HG03159 (cell line): ENCODE results near the gene GPD1.
"Not testable (repeated sequence)": the region's sequence is repeated elsewhere in the genome, so short reads cannot be mapped to it uniquely, and the experiment has no call there.

Experiments
- ATAC-seq: cut with Tn5 transposase; IDR thresholded peaks from one replicate; pipeline ENCODE4 v1.9.1; 2021; ENCODE audit warnings: mild to moderate bottlenecking, moderate library complexity; ENCODE audit not compliant: unreplicated experiment

GPD1 gene

DNA sequence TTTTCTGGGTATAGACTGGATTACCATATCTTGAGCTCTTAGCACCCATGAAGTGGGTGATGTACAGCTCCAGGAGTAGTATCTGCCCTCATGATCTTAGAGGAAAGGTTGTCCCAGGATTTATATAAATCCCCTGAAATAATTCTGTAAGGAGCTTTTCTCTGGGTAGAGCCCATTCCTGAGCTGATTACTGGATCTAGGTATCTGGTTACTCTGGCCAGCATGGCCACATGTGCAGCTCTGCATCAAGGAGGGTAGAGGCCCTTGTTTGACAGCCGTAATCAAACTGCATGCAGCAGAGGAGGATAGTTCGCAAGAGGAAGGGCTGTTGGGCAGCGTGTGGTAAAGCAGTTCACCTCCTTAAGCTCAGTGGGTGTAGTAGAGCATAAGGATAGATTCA, 16.7 kb downstream of the GPD1 start:
- ATAC-seq, result no peak

DNA sequence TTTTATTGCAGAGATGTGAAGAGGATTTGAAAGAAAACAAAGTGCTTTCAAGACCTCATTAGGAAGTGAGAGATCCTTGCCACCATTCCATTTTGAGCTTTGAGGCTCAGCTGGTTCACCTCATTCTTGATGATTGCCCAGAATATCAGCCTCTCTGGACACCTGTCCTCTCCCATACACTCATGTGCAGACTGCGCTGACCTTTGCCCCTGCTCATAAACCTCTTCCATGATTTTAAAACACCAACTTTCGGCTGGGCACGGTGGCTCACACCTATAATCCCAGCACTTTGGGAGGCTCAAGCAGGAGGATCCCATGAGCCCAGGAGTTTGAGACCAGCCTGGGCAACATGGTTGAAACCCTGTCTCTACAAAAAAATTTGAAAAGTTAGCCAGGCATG, 17.1 kb downstream of the GPD1 start:
- ATAC-seq, result no peak

DNA sequence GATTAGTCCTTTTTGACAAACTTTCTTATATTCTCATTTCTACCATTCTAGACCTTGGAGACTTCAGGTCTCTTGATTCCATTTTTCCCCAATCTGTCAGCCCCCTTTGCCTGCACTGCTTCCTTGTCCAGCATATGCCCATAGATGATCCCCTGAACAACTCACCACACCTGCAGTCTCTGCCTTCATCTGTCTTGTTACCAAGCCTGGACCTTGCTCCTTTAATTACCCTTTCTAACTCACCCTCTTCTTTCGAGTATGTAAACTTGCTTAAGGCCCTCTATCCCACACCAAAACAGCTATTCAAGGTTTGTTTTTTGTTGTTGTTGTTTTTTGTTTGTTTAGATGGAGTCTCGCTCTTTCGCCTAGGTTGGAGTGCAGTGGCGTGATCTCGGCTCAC, 17.8 kb downstream of the GPD1 start:
- no peak for ATAC-seq

- ATAC-seq, result no peak
Measured at GRCh38 chr12:50123203-50123602, 19.4 kb downstream of the GPD1 start.

DNA sequence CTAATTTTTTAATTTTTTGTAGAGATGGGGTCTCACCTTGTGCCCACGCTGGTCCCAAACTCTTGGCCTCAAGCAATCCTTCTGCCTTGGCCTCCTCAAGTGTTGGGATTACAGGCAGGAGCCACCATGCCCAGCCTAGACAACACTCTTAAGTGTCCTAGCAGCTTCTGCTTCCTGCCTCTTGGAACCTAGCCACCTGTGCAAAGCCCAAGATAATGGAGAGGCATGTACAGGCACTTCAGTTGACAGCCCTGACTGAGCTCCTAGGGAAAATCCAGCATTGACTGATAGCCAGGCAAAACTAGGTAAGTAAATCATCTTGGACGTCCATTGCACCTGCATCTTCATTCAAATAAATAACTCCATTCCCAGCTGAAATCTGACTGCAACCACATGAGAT, 23.7 kb downstream of the GPD1 start:
- ATAC-seq, result no peak

- ATAC-seq, result no peak
Measured at GRCh38 chr12:50129290-50129689, 25.5 kb downstream of the GPD1 start.

DNA sequence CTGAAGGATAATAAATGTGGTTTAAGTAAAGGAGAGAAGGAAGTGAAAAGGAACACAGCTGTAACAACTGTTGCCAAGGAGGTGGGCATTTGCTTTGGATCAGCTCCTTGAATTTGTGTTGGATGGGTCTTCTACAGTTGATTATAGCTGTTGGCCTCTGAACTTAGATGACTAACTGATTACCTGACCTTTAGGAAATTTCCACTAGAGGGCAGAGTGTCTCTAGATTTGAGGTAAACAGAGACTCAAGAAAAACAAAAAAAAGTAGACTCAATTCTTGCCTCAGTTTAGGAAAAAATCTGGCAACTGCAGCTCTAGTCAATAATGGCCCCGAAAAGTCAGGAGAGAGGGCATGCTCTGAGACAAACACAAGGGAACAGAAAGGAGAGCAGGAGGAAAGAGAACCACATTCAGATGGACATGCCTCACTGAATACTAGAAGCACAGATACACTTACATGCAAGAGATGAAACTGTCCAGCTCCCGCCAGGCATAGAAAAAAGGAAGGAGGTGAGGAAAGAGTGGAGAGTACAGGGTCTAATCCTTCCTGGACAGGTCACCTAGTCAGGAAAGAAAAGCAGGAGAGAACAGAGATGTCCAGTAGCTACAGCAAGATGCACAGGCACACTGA, 28.8 kb downstream of the GPD1 start:
- ATAC-seq, result no peak

DNA sequence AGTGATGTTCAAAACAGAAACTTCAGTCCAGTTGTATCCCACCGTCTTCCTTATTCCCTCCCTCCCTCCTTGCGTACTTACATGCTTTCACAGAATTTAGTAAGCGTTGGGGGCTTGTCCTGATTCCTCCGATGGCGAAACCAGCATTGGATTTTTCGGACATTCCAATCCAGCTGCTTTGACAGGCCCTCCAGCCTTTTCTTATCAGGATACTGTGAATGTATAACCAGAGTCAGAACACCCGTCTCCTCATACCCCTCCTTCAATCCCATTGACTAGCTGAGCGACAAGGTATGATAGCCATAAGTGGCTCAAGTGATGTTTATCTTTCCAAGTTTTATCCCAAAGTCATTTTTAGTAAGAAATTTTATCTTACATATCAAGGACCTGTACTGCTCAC, 39.2 kb downstream of the GPD1 start:
- no peak for ATAC-seq

DNA sequence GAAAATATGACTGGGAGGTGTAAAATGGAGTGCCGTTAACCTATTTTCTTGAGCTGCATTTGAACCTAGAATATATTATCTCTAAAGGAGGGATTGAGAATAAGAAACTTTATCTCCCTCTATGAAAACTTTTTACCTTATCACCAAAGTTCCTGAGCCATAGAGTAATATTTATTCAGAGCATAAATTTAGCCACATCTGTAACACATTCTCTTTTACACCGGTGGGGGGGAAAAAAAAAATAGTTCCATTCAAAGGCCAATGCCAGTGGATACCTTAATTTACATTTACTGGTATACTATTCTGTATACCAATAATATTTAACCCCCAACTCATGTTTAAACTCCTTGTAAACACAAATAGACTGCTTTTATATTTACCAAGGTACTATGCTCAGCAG, 41.6 kb downstream of the GPD1 start:
- no peak for ATAC-seq

GRCh38 chr12:50147281-50147680, 43.5 kb downstream of the GPD1 start:
- no peak for ATAC-seq

DNA sequence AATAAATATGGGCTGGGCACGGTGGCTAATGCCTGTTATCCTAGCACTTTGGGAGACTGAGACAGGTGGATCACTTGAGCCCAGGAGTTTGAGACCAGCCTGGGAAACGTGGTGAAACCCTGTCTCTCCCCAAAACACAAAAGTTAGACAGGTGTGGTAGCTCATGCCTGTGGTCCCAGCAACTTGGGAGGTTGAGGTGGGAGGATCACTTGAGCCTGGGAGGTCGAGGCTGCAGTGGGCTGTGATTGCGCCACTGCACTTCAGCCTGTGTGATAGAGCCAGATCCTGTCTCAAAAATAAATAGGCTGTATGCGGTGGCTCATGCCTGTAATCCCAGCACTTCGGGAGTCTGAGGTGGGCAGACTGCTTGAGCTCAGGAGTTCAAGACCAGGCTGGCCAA, 44.2 kb downstream of the GPD1 start:
- ATAC-seq, result not testable (repeated sequence)

GRCh38 chr12:50149311-50149710, 45.5 kb downstream of the GPD1 start:
- no peak for ATAC-seq

DNA sequence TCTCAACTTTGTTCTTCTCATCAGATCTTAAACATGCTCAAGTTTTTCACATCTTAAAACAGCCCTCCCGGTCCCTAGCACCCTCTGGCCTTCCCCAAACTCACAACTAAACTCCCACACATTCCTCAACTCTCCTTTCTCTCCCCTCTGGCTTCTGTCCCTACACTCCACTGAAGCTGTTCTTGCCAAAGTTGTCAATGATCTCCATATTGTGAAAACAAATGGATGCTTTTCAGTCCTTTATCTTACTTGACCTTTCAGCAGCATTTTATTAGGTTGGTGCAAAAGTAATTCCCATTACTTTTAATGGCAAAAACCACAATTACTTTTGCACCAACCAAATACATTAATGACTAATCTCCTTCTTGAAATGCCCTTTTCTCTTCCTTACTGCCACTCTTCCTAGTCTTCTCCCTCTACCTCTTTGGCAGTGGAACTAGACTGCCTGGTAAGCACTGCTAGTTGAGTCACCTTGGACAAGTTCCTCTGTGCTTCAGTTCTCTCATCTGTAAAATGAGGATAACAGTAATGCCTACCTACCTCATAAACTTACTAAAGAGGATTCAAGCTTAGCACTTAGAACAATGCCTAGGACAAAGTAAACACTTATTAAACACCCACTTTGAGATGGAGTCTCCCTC, 47.4 kb downstream of the GPD1 start:
- no peak for ATAC-seq

GRCh38 chr12:50154947-50155346, 51.1 kb downstream of the GPD1 start:
- ATAC-seq, result not testable (repeated sequence)

DNA sequence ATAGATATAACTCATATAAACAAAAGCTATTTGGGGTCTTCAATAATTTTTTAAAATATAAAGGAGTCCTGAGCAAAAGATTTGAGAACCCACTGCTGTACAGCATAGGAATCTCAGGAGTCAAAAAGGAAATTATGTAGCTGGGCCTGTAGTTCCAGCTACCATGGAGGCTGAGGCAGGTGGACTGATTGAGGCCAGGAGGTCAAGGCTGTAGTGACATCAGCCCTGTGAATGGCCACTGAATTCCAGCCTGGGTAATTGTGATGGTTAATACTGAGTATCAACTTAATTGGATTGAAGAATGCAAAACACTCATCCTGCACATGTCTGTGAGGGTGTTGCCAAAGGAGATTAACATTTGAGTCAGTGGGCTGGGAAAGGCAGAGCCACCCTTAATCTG, 52.8 kb downstream of the GPD1 start:
- no peak for ATAC-seq

DNA sequence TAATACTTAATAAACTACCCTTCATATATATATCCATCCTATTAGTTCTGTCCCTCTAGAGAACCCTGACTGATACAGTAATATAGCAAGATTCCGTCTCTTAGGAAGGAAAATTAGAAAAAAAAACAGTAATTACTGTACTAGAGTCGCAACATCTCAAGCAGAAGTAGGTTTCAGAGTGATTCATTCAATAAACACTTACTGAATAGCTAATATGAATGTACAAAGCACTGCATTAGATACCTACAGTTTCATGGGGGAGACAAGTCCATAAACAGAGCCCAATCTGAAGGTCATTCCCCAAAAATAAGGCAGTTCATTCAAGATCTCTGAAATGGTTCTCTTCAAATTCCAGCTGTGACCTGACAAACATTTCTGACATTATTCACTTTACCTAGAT, 53.5 kb downstream of the GPD1 start:
- ATAC-seq, result no peak

DNA sequence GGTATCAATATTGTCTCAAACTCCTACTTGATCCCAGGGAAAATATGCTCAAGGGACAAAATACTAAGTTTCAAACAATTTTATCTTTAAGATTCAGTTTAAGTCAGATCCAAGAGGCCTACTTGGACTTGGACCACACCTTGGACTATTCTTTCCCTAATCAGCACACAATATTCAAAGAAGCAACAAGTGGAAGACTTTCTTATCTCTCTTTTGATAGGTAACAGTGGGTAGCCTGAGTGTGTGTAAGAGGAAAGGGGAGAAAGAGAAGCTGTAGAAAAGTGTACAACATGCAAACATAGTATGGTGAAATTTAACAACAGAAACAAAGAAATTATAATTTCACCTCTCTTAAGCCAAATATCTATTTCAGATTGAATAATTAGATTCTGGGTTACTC, 56.8 kb downstream of the GPD1 start:
- no peak for ATAC-seq
